GM18508 (cell line): ENCODE measurements around the gene GJA3.
"Not testable (repeated sequence)": the region's sequence is repeated elsewhere in the genome, so short reads cannot be mapped to it uniquely, and the experiment has no call there.

Source experiments
- ATAC-seq: cut with Tn5 transposase; IDR thresholded peaks from one replicate; pipeline ENCODE4 v1.9.1; 2021; ENCODE audit warnings: moderate number of reproducible peaks; ENCODE audit not compliant: insufficient read depth, unreplicated experiment

Gene GJA3

DNA sequence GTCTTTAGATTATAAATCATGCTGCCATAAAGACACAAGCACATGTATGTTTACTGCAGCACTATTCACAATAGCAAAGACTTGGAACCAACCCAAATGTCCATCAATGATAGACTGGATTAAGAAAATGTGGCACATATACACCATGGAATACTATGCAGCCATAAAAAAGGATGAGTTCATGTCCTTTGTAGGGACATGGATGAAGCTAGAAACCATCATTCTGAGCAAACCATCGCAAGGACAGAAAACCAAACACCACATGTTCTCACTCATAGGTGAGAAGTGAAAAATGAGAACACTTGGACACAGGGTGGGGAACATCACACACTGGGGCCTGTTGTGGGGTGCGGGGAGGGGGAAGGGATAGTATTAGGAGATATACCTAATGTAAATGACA lies 7.6 kb downstream of the GJA3 start:
- not testable (repeated sequence) for ATAC-seq

DNA sequence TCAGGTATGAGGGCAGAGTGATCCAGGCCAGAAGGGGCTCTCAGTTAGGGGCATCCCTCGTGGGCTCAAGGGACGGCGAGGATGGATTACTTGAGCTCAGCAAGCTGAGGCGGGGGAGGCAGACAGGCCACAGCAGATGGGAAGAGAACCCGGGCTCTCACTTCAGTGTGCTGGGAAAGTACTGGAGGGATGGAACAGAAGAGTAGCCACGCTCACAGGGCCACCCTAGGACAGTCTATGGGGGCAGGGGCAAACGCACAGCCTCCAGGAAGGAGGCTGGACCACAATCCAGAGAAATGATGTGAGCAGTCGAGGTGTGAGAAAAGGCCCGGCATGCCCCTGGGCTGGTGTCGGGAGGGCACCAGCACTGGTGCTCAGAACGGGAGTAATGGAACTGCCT lies 9.2 kb downstream of the GJA3 start:
- ATAC-seq: no peak

DNA sequence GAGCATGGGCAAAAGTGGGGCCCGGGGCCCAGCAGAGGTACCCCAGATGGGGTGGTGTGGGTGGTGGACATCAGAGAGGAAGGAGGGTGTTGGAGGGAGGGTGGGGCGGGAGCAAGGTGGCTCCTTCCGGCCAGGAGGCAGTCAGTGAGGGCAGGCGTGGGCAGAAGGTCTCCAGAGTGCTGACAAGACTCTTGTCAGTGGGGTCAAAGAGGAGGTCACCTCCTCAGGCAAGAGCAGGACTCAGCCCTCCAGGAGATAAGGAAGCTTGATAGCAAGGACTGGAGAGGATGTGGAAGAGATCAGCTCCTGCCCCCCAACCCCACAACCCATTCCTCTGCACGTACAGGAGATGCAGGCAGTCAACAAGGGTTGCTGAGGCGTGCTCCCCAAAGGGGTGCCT lies 9.8 kb downstream of the GJA3 start:
- no peak for ATAC-seq

DNA sequence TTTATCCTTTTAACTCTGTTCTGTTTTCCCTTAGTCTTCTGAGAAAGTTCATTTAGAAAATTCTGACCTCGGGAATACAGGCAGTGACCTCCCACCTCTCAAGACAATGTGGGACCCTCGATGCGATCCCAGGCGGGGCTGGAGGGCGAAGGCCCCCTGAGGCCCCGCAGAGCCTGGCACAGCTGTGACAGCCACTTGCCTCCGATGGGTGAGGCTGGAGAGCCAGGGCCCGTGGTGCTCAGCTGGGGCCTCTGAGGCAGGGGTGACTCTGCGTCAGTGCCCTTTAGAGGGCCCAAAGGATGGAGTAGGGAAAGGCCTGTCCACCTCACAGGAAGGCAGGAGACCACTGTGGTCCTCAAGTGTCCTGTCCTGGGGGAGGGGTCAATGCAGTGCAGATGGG lies 10.3 kb downstream of the GJA3 start:
- ATAC-seq: no peak

DNA sequence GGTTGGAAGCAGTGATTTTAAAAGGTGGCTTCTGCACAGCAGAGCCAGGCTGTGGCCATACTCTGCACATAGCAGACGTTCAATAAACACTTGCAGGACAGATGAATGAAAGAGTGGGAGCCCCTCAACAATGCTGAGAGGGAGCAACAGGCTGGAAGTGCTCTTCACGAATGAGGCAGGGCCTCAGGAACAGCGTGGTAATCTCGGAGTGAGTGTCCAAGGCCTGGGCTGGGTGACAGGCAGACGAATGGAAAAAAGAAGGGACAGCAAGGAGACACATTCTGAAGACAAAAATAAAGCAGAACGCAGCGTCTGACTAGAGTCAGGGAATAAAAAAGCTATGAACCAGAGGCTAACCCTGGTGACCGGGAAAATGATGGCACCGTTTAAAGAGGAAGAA lies 11.1 kb downstream of the GJA3 start:
- ATAC-seq: no peak

DNA sequence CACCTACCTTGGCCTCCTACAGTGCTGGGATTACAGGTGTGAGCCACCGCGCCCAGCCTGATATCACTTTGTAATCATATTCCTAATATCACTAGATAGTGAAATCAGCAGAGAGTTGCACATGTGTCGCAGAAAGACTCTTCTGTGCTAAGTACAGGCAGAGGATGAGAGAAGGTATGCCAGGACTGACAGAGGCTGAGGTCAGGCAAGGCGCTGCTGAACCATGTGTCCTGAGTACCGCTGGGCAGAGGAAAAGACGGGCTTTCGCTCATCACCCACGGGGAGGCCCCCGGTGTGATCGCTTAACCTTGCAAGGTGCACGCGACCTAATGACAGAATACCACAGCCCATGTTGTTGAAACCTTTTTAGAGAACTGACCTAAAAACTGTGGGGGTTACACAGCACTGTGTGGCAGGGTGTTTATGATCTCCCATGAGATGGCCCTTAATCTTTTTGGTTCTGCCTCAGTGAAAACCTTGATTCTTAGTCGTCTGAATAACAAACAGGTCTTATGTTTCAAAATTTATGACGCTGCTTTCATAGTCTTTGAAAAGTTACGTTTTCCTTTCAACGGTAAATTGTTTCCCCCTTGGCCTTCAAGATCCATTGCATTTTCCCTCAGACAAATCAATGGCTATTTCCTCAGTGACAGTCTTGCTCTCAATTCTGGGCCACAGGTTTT lies 12.2 kb downstream of the GJA3 start:
- ATAC-seq: no peak

DNA sequence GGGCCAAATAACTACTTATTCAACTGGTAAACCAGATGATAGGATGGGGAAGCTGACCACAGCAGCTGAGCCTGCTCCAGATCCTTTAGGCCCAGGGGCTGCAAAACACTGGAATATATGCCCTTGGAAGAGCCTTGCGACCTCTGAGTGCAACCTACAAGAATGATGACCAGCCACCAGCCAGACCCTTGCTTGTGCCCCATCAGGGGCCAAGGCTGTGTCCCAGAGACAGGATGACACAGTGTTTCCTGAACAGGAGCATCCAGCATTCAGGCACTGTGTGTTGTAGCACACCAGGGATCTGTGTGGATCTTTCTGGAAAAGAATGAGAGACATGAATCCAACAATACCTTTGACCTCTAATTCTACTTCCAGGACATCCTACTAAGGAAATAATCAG lies 14.5 kb downstream of the GJA3 start:
- ATAC-seq: no peak

DNA sequence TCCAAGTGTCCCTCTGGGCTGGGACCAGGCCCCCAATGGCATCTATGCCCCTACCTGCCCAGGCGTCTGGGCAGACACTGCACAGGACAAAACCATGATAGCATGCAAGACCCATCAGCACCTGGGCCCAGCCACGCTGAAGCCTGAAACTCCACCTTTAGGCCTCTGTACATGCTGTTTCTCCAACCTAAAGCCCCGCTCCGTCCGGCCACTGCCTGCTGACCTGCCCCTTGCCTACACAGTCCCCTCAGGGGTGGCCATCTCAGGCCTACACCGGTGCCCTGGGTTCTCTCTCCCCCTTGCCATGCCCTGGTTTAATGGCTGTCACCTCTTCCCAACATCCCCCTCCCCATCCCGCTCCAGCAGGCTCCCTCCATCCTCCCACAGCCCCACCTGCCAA lies 15.3 kb downstream of the GJA3 start:
- ATAC-seq: no peak

DNA sequence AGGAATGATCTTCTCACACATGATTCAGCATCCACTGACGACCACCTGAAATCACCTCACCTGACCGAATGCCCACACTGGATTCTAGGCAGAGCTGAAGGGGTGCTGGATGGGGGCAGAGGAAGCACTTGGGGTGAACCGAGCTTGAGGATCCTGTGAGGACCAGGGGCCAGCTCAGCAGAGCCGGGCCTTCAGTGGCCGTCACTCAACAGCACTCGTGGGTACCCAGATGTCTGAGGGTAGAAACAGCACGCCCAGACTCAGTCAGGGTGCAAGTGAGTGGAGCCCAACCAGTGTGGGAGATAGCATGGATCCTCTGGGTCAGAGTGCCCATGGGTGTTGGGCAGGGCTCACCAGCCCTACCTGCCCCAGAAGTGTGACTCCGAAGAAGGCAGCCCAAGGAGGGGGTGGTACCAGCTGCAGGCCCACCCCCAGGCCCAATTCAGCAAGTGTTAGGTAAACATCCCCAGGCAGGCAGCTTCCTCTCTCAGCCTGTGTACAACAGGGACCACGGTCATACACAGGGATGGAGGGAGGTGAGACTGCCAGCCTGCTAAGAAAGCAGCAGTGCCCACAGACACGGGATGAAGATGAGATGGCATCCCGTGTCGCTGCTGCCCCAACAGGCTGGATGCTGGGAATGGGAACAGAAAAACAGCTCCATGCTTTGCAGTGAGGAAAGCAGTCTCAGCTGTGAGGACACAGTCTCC lies 16.6 kb downstream of the GJA3 start:
- no peak for ATAC-seq

DNA sequence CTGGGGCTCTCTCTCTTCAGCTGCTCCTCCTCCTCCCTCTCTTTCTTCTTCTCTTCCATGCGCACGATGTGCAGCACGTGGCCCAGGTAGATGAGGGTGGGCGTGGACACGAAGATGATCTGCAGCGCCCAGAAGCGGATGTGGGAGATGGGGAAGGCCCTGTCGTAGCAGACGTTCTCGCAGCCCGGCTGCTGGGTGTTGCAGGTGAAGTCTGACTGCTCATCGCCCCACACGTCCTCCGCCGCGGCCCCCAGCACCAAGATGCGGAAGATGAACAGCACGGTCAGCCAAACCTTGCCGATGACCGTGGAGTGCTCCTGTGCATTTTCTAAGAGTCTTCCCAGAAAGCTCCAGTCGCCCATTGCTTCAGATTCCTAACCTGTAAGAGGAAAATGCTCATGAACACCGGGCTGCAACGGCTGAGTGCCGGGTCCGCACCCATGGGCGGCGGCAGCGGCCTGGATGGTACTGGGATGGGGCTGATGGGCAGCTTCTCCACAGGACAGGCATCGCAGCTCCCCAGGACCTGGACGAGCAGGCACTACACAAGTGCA lies 17.8 kb downstream of the GJA3 start:
- no peak for ATAC-seq

DNA sequence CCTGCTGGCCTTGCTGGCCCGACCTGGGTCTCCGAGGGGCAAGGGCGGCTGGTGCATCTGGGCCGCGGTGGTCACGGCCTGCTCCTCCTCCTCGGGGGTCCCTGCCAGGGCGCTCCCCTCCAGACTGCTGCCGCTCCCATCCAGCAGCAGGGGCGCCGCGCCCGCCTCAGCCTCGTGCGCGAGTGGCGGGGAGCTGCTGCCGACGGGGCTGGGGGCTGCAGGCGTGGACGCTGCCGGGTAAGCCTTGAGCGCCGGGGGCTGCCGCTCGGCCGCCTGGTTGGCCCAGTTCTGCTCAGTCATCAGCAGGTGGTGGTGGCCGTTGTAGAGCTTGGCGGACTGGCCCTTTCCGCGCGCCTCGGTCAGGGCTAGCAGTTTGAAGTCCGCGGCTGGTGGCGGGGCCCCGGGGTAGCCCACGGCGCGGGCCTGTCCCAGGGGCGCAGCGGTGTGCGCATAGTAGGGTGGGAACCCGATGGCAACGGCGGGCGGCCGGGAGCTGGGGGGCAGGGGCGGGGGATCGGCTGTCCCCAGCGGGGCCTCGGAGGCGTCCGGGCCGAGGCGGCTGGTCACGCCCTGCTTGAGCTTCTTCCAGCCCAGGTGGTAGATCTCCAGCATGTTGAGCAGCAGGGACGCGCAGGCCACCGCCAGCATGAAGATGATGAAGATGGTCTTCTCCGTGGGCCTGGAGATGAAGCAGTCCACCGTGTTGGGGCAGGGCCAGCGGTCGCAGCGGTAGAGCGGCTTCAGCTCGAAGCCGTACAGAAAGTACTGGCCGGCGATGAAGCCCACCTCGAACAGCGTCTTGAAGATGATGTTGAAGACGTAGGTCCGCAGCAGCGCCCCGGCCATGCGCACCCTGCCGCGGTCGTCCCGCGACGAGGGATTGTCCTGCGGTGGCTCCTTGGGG lies 18.6 kb downstream of the GJA3 start:
- no peak for ATAC-seq

DNA sequence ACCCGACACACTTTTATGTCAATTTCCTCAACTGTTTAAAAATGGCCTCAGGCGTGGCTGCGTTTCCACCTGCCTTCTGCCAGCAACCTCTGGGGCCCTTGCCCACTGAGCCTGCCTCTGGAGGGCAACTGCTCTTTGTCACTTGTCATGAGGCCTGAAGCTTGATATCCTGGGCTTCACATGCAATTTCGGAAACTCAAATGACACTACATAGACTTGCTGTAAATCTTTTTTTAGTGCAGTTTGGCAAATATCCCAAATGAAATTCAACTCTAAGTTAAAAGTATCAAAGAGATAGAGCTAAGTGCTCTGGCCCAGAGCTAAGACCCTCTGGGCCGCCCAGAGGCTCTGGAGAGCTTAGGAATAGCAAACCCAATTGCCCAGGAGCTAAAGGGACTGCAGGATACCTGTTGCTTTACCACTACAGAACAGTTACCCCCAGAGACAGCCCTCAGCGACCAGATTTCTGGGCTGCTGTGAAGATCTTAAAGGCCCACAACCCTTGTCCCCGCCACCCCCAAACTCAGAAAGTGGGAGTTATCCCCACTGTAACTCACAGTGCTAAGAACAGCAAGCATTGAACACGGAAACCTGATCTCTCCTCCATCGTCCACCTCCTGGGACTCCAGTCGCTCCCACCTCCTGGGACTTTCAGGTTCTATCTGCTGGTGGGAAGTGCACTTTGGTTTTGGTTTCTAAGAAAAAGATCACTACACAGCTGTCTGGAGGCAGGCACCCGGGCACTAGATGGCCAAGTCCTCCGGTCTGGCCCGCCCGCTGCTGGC lies 19.4 kb downstream of the GJA3 start:
- no peak for ATAC-seq

DNA sequence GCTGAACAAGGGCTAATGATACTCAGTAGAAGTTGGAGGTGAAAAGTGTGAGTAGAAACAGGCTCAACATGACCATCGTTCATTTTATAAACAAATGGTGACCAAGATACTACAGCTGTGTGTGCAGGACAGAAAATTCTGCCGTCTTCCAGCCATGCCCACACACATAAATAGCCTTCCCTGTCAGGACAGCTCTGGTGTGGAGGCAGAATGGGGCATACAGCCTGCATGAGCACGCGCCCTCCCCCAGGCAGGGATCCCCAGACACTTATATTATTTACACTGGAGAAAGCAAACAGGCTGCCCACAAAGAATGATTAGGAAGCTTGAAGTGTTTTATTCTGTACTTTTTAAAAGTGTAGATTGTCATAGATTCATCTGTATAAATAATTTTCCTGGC lies 20.4 kb downstream of the GJA3 start:
- no peak for ATAC-seq

DNA sequence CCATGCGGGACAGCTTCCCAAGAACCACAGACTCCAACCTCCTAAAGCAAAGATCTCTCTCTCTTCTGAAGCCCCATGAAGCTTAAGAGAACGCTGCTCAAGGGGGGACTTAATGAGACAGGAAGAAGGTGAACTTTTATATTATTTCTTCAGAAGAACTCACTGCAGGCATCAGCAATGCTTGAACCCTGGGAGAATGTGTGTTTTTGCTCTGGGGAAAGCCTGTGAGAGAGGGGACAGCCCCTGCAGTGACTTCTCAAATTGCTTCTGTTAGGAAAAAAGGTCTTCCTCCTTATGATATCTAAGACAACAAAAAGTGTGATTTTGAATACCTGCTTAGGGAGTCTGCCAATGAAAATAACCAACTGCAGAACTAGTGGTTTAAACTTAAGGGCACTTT lies 23.0 kb downstream of the GJA3 start:
- no peak for ATAC-seq

DNA sequence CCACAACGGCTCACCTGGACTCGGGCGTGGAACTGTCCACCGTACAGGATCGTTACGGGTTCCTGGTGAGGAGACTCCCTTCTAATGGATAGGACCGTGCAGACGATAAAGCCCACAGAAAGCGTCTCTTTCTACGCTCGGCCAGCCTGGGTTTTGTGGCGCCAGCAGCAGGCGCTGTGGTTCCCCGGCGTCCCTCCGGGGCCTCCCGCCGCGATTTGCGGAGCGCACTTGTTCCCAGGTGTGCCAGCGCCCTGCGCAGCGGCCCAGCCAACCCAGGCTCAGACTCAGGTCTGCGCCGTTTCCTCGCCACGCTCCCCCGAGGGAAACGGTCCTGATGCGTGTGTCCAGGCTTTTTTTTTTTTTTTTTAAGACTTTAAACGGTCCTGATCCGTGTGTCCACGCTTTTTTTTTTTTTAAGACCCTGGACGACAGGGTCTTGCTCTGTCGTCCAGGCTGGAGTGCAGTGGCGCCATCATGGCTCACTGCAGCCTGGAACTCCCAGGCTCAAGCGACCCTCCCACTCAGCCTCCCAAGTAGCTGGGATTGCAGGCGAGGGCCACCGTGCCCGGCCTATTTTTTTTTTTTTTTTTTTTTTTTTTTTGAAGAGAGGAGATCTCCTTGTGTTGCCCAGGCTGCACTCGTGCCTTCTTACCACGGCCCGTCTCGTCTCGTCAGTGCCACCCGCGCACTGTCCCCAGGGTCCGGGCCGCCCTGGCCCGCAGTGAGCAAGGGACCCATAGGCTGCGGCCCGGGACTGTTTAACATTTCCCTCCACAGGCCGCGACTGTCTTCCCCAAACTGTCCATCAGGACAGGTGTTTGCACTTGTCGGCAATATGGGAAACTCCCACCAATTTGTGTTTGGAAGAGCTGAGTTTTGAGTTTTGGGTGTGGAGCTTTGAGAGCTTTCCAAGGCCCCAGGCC lies 23.8 kb downstream of the GJA3 start:
- ATAC-seq: no peak

DNA sequence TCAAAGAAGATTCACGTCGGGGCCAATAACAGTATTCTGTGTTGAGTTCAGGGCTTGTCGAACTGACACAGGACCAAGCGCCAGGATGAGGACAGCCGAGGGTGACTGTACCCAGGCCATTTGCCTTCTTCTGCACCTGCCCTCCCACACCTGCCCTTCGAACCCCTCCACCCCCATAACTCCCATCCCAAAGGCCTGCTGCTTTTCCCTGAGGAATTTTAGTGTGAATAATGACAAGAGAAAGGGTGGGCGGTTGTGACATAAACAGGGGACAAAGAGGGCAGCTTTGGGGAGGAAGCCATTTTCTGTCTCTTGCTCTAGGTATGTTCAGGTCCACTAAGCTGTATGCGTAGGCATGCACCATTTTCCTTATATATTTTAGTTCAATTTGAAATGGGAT lies 26.1 kb downstream of the GJA3 start:
- no peak for ATAC-seq

DNA sequence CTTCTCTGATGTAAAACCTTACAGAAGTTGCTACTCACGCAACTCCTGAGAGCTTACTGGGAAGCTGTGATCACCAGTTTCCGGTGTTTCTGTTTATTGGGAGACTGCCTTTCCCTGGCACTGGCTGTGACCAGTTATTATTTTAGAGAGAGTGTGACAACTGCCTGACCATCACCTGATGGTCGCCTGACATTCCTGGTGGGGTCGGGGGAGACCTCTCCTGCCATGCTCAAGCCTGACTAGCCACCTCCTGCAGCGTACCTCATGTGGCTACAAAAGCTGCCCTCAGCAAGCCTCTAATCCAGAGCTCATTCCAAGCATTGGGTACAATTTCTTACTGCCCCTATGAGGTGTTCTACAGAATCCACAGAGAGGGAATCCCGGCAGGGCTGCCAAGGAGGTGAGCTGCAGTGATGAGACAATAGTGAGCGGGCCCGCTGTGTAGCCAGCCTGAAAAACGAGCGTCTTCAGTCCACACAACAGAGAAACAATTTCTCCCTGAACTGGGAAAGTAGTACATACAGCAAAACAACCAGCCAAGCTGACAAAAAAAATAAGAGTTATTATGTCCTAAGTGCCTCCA lies 28.7 kb downstream of the GJA3 start:
- no peak for ATAC-seq

DNA sequence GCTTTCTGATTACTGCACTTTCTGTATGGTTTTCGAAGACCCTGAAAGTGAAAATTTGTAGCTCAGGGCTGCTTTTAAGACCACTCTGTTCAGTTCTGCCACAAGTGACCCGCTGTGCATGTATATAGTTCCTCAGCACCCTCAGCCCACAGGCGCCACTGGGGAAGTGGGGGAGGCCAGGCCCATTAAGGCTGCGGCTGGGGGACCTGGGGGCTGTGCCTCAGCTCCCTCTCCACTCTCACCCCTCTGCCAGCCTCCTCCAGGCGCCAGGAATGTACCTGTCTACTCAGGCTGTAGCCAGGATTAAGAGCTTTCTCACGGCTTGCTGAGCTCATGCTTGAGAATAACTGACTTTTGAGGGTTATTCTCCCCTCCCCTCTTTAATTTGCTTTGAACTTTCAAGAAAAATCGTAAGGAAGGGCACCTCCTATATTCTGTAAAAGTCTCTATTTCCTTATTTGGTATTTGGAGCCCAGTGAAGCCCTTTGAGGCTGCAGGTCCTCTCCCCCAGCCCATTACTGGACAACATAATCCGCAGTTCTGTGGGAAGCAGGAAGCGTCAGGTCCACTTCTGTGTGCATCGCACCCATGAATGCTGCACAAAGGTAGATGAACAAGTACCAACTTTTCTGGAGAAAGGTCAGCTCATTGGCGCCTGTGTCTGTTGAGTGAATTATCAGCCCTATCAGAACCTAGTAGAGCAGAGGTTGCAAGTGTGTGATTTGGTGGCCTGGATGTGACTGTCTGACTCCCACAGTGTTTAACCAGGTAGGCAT lies 29.6 kb downstream of the GJA3 start:
- ATAC-seq: no peak
